GM18499 (cell line): ENCODE results near the gene CATSPERZ.
"Not testable (repeated sequence)": the region's sequence is repeated elsewhere in the genome, so short reads cannot be mapped to it uniquely, and the experiment has no call there.

Experiments used
- ATAC-seq: cut with Tn5 transposase; IDR thresholded peaks from one replicate; pipeline ENCODE4 v1.9.1; 2021; ENCODE audit warnings: moderate number of reproducible peaks; ENCODE audit not compliant: insufficient read depth, unreplicated experiment

CATSPERZ gene

DNA sequence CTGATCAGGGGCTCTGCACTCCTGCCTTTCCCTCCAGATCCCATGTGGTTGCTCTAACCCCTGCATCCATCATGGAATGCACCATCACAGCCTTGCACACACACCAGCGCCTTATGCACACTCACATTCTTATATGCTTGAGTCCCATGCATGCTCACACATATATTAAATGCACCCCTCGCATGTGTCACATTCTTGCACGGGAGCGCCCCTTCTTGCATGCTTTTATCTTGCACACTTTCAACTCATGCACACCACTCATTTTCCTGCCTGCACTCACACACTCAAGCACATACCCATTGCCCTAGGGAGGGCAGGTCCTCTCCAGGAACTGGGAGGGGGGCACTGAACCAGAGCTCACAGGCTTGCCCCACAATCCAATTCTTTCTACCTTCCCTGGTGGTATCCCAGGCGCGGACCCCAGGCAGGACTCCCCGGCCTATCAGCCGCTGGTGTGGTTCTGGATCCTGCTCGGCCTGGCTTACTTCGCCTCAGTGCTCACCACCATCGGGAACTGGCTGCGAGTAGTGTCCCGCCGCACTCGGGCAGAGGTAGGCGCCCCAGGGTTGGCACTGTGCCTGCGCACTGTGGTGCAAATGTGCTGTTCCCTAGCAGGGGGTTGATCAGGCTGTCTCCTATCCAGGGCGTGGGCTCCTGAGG lies 2.3 kb upstream of the CATSPERZ start:
- ATAC-seq, result no peak

DNA sequence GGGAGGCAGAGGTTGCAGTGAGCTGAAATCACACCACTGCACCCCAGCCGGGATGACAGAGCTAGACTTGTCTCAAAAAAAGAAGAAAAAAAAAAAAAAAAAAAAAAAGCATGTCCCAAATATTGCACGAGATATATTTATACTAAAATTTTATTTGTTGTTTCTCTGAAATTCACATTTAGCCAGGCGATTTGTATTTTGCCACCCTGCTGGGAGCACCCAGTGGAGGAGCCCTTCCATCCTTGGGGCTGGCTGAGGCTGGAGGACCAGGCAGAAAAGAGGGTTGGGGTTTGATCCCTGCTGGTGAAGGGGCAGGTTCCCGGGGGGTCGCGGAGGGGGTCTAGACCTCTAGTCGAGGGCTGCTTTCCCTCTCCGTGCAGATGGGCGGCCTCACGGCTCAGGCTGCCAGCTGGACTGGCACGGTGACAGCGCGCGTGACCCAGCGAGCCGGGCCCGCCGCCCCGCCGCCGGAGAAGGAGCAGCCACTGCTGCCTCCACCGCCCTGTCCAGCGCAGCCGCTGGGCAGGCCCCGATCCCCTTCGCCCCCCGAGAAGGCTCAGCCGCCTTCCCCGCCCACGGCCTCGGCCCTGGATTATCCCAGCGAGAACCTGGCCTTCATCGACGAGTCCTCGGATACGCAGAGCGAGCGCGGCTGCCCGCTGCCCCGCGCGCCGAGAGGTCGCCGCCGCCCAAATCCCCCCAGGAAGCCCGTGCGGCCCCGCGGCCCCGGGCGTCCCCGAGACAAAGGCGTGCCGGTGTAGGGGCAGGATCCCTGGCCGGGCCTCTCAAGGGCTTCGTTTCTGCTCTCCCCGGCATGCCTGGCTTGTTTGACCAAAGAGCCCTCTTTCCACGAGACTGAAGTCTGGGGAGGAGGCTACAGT lies 952 bp upstream of the CATSPERZ start:
- ATAC-seq, result no peak

DNA sequence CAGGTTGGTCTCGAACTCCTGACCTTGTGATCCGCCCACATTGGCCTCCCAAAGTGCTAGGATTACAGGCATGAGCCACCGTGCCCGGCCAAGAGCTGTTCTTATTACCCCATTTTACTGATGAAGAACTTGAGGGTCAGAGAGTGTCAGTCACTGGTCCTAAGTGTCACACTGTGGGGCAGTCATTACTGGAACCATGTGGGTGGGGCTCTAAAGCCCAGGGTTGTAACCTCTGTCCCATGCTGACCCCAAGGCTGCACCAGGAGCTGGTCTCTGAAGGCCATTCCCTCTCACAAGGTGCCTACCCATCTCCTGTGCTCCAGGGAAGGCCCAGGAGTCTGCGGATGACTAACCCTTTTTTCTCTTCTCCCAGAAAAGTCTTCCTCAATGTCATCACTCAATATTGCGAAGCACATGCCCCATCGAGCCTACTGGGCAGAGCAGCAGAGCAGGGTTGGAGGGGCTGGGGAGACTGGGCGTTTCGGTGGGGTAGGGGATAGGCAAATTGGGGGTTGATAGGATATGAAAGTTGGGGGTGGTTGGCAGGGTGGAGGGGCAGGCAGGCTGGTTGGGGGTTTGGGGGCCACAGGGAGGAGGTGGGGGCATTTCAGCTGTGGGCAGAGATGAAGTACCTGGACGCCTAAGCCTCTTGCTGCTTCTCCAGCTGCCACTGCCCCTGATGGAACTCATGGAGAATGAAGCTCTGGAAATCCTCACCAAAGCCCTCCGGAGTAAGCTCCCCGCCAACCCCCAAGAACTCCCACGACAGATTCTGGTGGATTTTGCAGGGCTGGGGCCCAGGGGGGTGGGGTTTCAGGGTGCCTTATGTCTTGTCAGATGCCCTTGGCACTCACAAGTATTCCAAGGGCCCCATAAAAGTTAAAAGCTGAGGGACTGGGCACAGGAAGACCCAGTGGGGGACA lies 3.2 kb downstream of the CATSPERZ start:
- ATAC-seq, result no peak

DNA sequence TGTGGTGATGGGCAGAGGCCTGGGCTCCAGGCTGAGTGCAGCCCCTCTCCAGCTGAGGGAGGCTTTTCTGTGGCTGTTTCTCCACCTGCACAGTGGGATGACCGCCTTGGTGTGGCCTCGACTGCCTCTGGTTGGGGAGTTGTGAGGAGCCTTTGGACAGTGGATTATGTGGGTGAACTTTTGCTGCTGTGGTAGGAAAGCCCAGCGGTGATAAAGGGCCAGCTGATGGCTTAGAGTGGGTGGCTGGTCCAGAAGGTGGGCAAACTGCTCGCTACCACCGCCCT lies 3.8 kb downstream of the CATSPERZ start:
- ATAC-seq, result no peak

DNA sequence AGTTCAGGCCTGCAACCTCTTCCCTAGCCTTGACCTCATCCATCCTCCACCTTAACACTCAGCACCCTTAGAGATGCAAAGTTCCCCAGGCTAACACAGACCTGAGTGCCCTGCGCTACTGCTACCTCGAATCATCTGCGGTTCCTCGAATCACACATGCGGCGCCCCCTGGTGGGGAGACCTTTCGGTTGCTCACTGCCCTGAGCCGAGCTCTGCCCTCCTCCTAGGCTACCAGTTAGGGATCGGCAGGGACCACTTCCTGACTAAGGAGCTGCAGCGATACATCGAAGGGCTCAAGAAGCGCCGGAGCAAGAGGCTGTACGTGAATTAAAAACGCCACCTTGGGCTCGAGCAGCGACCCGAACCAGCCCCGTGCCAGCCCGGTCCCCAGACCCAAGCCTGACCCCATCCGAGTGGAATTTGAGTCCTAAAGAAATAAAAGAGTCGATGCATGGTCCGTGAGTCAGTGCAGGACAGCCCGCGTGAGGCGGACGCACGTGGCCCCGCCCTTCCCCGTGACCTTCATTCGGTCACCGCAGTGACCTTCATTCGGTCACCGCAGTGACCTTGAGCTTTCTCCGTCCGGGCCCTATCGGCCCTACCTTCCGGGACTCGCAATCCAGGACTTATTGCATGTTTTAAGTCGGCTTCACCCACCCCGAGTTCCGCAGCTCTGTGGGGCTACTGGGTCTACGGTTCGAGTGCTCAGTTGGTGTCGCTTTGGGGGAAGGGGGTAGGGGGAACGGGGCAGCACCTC lies 4.3 kb downstream of the CATSPERZ start:
- peak; percentile 27 for ATAC-seq

DNA sequence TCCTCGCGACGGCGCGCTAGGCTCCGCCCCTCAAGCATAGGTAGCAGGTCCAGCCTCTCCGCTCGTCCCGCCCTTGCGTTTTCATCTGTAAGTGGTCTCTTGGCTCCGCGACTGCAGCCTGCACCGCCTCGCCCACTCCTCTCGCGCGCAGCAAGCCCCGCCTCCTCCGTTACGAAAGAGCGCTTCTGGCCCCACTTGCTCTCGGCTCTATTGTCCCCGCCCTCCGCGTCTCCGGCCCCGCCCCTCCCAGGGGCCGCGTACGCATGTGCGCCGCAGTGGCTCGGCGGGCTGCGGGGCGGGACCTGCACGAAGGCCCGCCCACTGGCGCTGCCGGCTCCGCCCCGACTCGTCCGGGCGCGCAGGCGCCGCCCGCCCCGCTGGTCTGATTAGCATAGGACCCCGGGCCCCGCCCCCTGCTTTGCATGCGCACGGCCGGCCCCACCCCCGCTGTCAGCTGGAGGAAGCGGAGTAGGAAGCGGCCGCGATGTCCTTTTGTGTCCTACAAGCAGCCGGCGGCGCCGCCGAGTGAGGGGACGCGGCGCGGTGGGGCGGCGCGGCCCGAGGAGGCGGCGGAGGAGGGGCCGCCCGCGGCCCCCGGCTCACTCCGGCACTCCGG lies 5.0 kb downstream of the CATSPERZ start, which contains the start of gene ESRRA:
TSS of gene ESRRA (plus strand) at position 450 of the 616 bp plus-strand sequence. CDS start 1,656 bp downstream, outside the sequence.
- ATAC-seq, result peak; percentile 60

DNA sequence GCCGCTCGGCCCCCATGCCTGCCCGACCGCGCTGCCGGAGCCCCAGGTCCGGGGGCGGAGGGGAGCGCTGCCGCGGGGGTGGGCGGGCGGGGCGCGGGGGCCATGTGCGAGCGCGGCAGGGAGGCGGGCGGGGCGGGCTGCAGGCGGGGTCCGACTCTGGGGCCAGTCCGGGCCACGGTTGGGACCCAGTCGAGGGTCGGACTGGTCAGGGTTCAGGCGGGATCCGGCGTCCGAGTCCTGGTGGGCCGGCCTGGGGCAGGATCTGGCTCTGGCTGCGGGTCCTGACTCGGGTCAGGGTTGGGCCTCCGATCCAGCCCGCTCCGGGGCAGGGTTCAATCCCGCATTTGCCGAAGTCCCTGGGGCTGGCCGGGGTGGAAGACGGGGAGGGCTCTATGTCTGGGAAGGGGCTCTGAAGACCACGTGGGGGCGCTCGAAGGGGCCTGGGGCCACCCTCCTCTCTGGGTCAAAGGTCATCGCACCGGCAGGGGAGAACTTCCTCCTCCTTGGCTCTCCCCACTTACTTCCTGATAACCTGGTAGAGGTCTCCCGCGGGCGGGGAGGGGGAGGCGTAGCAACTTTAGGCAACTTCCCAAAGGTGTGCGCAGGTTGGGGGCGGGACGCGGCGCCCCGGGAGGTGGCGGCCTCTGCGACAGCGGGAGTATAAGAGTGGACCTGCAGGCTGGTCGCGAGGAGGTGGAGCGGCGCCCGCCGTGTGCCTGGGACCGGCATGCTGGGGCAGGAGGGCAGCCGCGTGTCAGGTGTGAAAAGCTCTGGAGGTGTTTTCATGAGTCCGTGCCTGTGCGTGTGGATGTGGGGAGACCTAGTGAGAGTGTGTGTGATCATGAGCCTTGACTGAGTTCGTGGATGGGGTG lies 5.8 kb downstream of the CATSPERZ start:
- ATAC-seq, result no peak

DNA sequence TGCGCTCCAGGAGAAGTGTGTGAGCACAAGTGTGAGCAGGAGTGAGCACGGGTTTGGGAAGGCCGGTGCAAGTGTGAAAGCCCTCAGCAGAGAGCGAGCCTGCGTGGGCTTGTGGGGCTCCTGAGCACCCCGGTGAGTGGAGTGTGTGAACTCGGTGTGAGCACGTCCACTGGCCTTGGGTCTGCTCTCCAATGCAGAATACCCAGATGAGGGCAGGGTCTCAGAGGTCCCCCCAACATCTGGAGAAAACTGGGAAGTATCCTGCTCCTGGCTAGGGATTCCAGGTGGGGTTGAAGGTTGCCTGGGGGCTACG lies 6.4 kb downstream of the CATSPERZ start:
- no peak for ATAC-seq

DNA sequence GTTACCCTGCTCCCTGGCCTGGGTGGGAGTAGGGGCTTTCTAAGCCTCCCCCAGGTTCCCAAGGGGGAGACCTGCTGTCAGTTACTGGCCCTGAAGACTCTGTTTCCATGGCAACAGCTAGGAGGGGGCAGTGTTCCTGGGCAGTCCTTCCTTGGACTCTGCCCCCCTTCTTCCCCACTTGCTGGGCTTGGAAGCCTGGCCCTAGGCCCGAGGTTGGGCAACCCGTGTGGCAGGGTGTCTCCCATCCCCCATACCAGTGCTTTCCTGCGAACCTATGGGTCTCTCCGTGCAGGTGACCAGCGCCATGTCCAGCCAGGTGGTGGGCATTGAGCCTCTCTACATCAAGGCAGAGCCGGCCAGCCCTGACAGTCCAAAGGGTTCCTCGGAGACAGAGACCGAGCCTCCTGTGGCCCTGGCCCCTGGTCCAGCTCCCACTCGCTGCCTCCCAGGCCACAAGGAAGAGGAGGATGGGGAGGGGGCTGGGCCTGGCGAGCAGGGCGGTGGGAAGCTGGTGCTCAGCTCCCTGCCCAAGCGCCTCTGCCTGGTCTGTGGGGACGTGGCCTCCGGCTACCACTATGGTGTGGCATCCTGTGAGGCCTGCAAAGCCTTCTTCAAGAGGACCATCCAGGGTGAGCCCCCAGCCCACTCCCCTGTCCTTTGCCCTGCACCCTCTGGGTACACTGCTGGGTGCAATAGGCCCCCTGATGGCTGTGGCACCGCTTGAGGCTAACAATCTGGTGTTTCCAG lies 6.9 kb downstream of the CATSPERZ start:
- ATAC-seq, result no peak

DNA sequence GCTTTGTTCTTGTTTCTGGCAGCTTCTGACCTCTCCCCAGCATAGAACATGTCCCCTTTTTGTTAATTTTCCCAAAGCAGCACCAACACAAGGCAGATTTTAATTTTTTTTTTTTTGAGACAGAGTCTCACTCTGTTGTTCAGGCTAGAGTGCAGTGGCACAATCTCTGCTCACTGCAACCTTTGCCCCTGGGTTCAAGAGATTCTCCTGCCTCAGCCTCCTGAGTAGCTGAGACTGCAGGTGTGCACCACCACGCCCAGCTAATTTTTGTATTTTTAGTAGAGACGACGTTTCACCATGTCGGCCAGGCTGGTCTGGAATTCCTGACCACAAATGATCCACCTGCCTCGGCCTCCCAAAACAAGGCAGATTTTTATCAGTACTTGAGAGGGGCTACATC lies 7.6 kb downstream of the CATSPERZ start:
- not testable (repeated sequence) for ATAC-seq

DNA sequence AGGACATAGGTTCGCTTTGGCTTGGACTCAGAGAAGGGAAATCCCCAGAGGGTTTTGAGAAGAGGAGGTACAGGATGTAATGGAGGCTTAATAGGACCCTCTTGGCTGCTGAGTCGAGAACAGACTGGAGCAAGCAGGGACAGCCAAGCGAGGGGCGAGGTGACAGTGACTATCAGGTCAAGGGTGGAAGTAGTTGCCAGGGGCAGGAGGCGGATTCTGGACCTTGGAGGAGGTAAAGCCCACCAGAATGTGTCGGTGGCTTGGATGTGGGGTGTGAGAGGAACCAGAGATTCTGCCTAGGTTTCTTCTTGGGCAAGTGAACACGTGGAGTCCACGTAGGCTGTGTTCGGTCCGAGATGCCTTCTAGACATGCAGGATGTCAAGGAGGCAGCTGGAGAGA lies 12.8 kb downstream of the CATSPERZ start:
- ATAC-seq, result no peak

DNA sequence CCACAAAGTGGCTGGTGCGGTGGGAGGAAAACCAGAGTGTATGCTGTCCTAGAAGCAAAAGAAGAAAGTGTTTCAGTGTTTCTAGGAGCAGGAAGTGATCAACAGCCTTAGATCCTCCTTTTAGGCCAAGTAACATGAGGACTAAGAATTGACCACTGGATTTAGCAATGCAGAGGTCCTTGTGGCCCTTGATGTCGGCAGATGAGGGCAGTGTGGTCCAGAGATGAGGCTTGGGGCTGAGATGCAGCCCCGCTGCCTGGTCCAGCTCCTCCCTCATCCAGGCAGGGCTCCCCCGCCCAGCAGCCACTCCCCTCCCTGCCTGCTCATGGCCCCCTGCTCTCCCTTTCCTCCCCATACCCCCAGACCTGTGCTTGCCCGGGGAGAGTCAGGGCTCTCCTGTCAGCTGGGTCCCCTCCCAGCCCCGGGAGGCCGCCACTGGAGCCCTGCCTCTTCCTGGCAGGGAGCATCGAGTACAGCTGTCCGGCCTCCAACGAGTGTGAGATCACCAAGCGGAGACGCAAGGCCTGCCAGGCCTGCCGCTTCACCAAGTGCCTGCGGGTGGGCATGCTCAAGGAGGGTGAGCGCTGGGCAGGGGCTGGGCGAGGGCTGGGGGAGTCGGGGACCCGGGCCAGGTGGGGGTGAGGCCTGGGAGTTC lies 13.5 kb downstream of the CATSPERZ start:
- no peak for ATAC-seq

DNA sequence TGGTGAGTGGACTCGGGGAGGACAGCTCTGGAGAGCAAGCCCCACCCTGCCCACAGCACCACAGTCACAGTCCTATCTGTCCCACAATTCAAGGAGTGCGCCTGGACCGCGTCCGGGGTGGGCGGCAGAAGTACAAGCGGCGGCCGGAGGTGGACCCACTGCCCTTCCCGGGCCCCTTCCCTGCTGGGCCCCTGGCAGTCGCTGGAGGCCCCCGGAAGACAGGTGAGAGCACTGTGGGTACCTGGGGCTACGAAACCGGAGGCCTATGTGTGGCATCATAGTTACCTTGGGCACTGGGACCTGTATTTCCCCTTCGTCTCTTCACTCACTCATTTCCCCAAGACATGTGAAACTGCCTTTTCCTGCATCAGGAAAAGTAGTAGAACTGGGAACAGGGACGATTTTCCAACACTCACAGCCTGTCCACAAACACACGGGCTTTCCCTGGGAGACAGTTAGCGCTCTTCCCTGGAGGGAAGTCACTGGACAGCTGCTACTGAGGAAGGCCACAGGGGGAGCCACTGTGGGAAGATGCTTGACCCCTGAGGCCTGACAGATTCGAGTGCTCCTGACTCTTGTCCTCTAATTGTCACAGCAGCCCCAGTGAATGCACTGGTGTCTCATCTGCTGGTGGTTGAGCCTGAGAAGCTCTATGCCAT lies 14.1 kb downstream of the CATSPERZ start:
- ATAC-seq, result no peak

DNA sequence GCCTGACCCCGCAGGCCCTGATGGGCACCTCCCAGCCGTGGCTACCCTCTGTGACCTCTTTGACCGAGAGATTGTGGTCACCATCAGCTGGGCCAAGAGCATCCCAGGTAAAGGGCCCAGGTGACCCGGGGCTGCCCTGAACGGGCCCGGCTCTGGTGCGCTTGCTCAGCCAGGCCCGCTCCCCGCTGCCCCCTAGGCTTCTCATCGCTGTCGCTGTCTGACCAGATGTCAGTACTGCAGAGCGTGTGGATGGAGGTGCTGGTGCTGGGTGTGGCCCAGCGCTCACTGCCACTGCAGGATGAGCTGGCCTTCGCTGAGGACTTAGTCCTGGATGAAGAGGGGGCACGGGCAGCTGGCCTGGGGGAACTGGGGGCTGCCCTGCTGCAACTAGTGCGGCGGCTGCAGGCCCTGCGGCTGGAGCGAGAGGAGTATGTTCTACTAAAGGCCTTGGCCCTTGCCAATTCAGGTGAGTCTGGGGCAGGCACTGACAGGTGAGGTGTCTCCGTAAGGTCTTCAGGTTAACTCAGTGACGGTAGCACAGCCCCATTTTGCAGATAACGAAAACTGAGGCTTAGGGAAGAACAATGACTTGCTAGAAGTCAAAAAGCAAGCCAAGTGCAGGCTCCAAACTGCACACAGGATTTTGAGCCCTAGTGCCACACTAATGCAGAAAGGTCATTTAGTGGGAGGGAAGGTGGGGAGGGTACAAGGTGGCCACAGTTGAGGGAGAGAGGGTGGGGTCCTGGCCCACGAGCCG lies 14.8 kb downstream of the CATSPERZ start:
- ATAC-seq, result no peak

DNA sequence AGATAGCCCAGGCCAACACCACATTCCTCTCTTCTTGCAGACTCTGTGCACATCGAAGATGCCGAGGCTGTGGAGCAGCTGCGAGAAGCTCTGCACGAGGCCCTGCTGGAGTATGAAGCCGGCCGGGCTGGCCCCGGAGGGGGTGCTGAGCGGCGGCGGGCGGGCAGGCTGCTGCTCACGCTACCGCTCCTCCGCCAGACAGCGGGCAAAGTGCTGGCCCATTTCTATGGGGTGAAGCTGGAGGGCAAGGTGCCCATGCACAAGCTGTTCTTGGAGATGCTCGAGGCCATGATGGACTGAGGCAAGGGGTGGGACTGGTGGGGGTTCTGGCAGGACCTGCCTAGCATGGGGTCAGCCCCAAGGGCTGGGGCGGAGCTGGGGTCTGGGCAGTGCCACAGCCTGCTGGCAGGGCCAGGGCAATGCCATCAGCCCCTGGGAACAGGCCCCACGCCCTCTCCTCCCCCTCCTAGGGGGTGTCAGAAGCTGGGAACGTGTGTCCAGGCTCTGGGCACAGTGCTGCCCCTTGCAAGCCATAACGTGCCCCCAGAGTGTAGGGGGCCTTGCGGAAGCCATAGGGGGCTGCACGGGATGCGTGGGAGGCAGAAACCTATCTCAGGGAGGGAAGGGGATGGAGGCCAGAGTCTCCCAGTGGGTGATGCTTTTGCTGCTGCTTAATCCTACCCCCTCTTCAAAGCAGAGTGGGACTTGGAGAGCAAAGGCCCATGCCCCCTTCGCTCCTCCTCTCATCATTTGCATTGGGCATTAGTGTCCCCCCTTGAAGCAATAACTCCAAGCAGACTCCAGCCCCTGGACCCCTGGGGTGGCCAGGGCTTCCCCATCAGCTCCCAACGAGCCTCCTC lies 15.7 kb downstream of the CATSPERZ start:
- not testable (repeated sequence) for ATAC-seq
